Mucosa of descending colon (tissue), 3 donors: ENCODE data around the gene SAP30BP. TPM values are rescaled to one million over a fixed set of nuclear protein-coding genes. Genes with fewer than 3 reads are reported as not detected.
A peak's percentile ranks its signal among the peaks of the same experiment; 100 is the strongest.

Experiments
- ATAC-seq: fragments of 200-7000 bp; cut with Tn5 transposase; one replicate; pipeline ENCODE4 v1.9.1; 2020; ENCODE audit warnings: mild to moderate bottlenecking, moderate library complexity
- DNase-seq, 3 donors: peaks; one replicate each; pipeline ENCODE4 v3.0.0-alpha.2; 2020
- H3K36me3 ChIP-seq: fragments of 200-600 bp; one replicate; pipeline ENCODE4 v1.8.0; 2021; ENCODE audit warnings: low read depth, mild to moderate bottlenecking
- H3K4me1 ChIP-seq: fragments of 200-600 bp; one replicate; pipeline ENCODE4 v1.8.0; 2021; ENCODE audit warnings: low read depth, mild to moderate bottlenecking
- H3K4me3 ChIP-seq: fragments of 200-600 bp; one replicate; pipeline ENCODE4 v1.8.0; 2021; ENCODE audit warnings: mild to moderate bottlenecking
- H3K9me3 ChIP-seq: fragments of 200-600 bp; one replicate; pipeline ENCODE4 v1.8.0; 2021; ENCODE audit warnings: mild to moderate bottlenecking
- CTCF ChIP-seq: fragments of 200-600 bp; IDR thresholded peaks from one replicate; pipeline ENCODE4 v1.8.0; 2022; ENCODE audit warnings: antibody characterized with exemption, mild to moderate bottlenecking
- intact Hi-C, 2 donors: fragments of 100-400 bp; cut with DNase I in 1 of 2; cut with micrococcal nuclease in 1 of 2; formaldehyde crosslinking; loops; one replicate each; pipeline versions ENCODE4 v1.11.0 to v1.11.1; 2022; cut with DNase I, micrococcal nuclease
- total RNA-seq, 3 donors: library from RNA; stranded (reverse); fragmentation: NEBNext Ultra II Directional in 2 of 3; extraction: Animal tissue kit (Norgen Biotek cat#: 25700) in 2 of 3; gene quantifications; one replicate each; pipeline versions ENCODE4 v1.2.1 to v1.2.4, GENCODE V29; 2021 to 2023
- donor health status: DM: no; HTN: no; CAD: no; lungs with moderate emphysema.
- donor health status: DM: no; HTN: no; CAD: no.
- donor health status: DM: no; HTN: yes; CAD: no.

Gene SAP30BP
- total RNA-seq, 3 donors from 2014 or later: 76.5 to 83.8 (median 76.9) TPM

- peak; percentile 58 for ATAC-seq
- TF ChIP-seq CTCF: no peak
- Histone ChIP-seq H3K4me1 (peaks cover 24% of the 10 kb centered on the region), H3K4me3 (peak overlapping the region; percentile 48), H3K9me3 (no peaks in the 10 kb centered on the region), H3K36me3 (no peaks in the 10 kb centered on the region)
- DNase-seq: peak; percentile 74 to 82 (median 81)
- intact Hi-C loops: no loop called here
Observed at GRCh38 chr17:75722076-75722475, 54.9 kb downstream of the SAP30BP start.

GRCh38 chr17:75722542-75723095 lies 55.5 kb downstream of the SAP30BP start:
- Histone ChIP-seq H3K36me3 (no peaks in the 10 kb centered on the region), H3K4me3 (peak overlapping the region; percentile 48), H3K9me3 (no peaks in the 10 kb centered on the region), H3K4me1 (peaks cover 24% of the 10 kb centered on the region)
- DNase-seq: peak in 2 of 3 donors; percentile 29 to 53
- intact Hi-C loops: no loop called here
- ATAC-seq: no peak
- TF ChIP-seq CTCF: no peak

- intact Hi-C loops: no loop called here
- TF ChIP-seq CTCF: no peak
- H3K36me3 ChIP-seq: no peaks in the 10 kb centered on the region
- ATAC-seq (peak; percentile 77), DNase-seq (peak; percentile 89 to 92 (median 91))
- H3K9me3 ChIP-seq: no peaks in the 10 kb centered on the region
- H3K4me3 ChIP-seq: no peak overlapping the region
- H3K4me1 ChIP-seq: peaks cover 24% of the 10 kb centered on the region
Observed at GRCh38 chr17:75723171-75723930, 56.2 kb downstream of the SAP30BP start.

GRCh38 chr17:75724016-75725003 lies 57.2 kb downstream of the SAP30BP start:
- Histone ChIP-seq H3K36me3 (peaks cover 3% of the 10 kb centered on the region), H3K4me3 (no peak overlapping the region), H3K4me1 (peaks cover 24% of the 10 kb centered on the region), H3K9me3 (no peaks in the 10 kb centered on the region)
- intact Hi-C loops: no loop called here
- peak in 2 of 3 donors; percentile 34 to 53 for DNase-seq
- no peak for TF ChIP-seq CTCF
- ATAC-seq: no peak

- no peak overlapping the region for H3K4me3 ChIP-seq
- no peak for TF ChIP-seq CTCF
- intact Hi-C loops: no loop called here
- ATAC-seq: no peak
- DNase-seq: no peak
- peaks cover 18% of the 10 kb centered on the region for H3K4me1 ChIP-seq
- H3K36me3 ChIP-seq: peaks cover 6% of the 10 kb centered on the region
- H3K9me3 ChIP-seq: no peaks in the 10 kb centered on the region
Observed at GRCh38 chr17:75725504-75725903, 58.4 kb downstream of the SAP30BP start.
